ENCODE measurements around the gene ELOVL6. TPM values are rescaled to one million over a fixed set of nuclear protein-coding genes. Genes with fewer than 3 reads are reported as not detected.

ELOVL6 gene
- total RNA-seq, 1 donor from 2014 or later = 25.5 TPM

DNA sequence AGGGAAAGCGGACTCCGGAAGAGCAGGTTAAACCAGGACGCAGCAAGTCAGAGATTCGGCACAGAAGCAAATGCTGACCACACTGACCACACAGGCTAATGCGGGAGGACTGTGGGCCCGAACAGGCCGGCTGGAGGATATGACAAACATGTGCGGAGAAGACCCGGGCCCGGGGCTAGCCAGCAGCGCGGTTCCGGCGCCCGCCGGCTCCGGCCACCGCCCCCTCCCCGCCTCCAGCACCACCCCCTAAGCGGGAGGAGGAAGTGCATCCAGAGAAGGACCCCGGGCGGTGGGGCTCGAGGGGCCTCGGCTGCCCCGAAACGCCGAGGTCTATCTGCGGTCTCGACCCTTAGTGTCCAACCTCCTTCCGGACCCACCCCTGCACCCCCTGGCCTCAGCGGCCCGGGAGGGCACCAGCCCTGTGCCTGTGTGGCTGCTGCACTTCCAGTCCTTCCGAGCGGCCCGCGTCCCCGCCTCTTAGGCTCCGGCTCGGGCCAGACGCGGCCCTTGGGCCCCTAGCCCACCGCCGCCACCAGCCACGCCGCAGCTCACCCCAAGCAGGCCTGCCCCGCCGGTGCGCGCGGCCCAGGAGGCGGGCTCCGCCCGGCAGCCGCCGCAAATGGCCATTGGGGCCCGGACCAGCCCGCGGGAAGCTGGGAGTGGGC is 2.1 kb downstream of the ELOVL6 start:
- no peaks in the 10 kb centered on the region for H3K36me3 Mint-ChIP-seq (ENCODE audit: low read depth, unreplicated experiment)
- peak overlapping the region; percentile 90 for H3K9ac ChIP-seq (ENCODE audit: low read length)
- peak overlapping the region; percentile 99 for H3K4me2 ChIP-seq (ENCODE audit: low read length)
- H3K4me1 Mint-ChIP-seq (ENCODE audit: low read depth, unreplicated experiment) = peaks cover 19% of the 10 kb centered on the region
- H3K27ac ChIP-seq (ENCODE audit: low read depth, low read length) = peak overlapping the region; percentile 69
- H3K36me3 ChIP-seq (ENCODE audit: insufficient read depth, low read length) = no peaks in the 10 kb centered on the region
- TF ChIP-seq, protein P1, sequence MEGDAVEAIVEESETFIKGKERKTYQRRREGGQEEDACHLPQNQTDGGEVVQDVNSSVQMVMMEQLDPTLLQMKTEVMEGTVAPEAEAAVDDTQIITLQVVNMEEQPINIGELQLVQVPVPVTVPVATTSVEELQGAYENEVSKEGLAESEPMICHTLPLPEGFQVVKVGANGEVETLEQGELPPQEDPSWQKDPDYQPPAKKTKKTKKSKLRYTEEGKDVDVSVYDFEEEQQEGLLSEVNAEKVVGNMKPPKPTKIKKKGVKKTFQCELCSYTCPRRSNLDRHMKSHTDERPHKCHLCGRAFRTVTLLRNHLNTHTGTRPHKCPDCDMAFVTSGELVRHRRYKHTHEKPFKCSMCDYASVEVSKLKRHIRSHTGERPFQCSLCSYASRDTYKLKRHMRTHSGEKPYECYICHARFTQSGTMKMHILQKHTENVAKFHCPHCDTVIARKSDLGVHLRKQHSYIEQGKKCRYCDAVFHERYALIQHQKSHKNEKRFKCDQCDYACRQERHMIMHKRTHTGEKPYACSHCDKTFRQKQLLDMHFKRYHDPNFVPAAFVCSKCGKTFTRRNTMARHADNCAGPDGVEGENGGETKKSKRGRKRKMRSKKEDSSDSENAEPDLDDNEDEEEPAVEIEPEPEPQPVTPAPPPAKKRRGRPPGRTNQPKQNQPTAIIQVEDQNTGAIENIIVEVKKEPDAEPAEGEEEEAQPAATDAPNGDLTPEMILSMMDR (IDR thresholded peaks at IDR 0.05; ENCODE audit: insufficient read depth, low read depth, low read length) = no peak
- TF ChIP-seq EZH2 (IDR thresholded peaks at IDR 0.05; ENCODE audit: insufficient read depth, low read length) = no peak
- peaks cover 19% of the 10 kb centered on the region for H3K4me1 ChIP-seq (ENCODE audit: insufficient read depth, low read length)
- peak overlapping the region; percentile 88 for H3K4me3 ChIP-seq (ENCODE audit: insufficient read depth, low read depth, low read length)
- DNase-seq (ENCODE audit: low read depth) = no peak
- H3K9me3 ChIP-seq (ENCODE audit: insufficient read depth, low read depth, low read length) = no peaks in the 10 kb centered on the region
- peaks cover 48% of the 10 kb centered on the region for H3K79me2 ChIP-seq (ENCODE audit: insufficient read depth, low read length)
- peak overlapping the region; percentile 31 for H3K27ac Mint-ChIP-seq (ENCODE audit: unreplicated experiment)
- peak overlapping the region; percentile 90 for H3K4me3 Mint-ChIP-seq (ENCODE audit: unreplicated experiment)
- H2AFZ ChIP-seq (ENCODE audit: low read depth, low read length) = peak overlapping the region; percentile 93
- no peaks in the 10 kb centered on the region for H3K9me3 Mint-ChIP-seq (ENCODE audit: unreplicated experiment)
- H3K27me3 ChIP-seq (ENCODE audit: insufficient read depth, low read length) = no peaks in the 10 kb centered on the region
- H4K20me1 ChIP-seq (ENCODE audit: insufficient read depth, low read length) = no peaks in the 10 kb centered on the region
- H3K27me3 Mint-ChIP-seq (ENCODE audit: low read depth, unreplicated experiment) = no peaks in the 10 kb centered on the region
- no peak for FAIRE-seq

- no peaks in the 10 kb centered on the region for H3K9me3 ChIP-seq (ENCODE audit: insufficient read depth, low read depth, low read length)
- FAIRE-seq (no peak), DNase-seq (ENCODE audit: low read depth) (no peak)
- no peaks in the 10 kb centered on the region for H3K36me3 ChIP-seq (ENCODE audit: insufficient read depth, low read length)
- TF ChIP-seq, protein P1 (IDR thresholded peaks at IDR 0.05; ENCODE audit: insufficient read depth, low read depth, low read length) = no peak
- TF ChIP-seq EZH2 (IDR thresholded peaks at IDR 0.05; ENCODE audit: insufficient read depth, low read length) = no peak
- H3K27me3 ChIP-seq (ENCODE audit: insufficient read depth, low read length) = no peaks in the 10 kb centered on the region
- Mint-ChIP-seq H3K4me1 (ENCODE audit: low read depth, unreplicated experiment) (peaks cover 19% of the 10 kb centered on the region), H3K36me3 (ENCODE audit: low read depth, unreplicated experiment) (no peaks in the 10 kb centered on the region), H3K9me3 (ENCODE audit: unreplicated experiment) (no peaks in the 10 kb centered on the region), H3K27me3 (ENCODE audit: low read depth, unreplicated experiment) (no peaks in the 10 kb centered on the region), H3K27ac (ENCODE audit: unreplicated experiment) (peak overlapping the region; percentile 31), H3K4me3 (ENCODE audit: unreplicated experiment) (peak overlapping the region; percentile 90)
- H4K20me1 ChIP-seq (ENCODE audit: insufficient read depth, low read length) = no peaks in the 10 kb centered on the region
- peak overlapping the region; percentile 93 for H2AFZ ChIP-seq (ENCODE audit: low read depth, low read length)
- H3K27ac ChIP-seq (ENCODE audit: low read depth, low read length) = peak overlapping the region; percentile 69
- H3K4me1 ChIP-seq (ENCODE audit: insufficient read depth, low read length) = peaks cover 19% of the 10 kb centered on the region
- peaks cover 55% of the 10 kb centered on the region for H3K79me2 ChIP-seq (ENCODE audit: insufficient read depth, low read length)
- H3K4me3 ChIP-seq (ENCODE audit: insufficient read depth, low read depth, low read length) = peak overlapping the region; percentile 88
- H3K4me2 ChIP-seq (ENCODE audit: low read length) = peak overlapping the region; percentile 99
- peak overlapping the region; percentile 90 for H3K9ac ChIP-seq (ENCODE audit: low read length)
These were observed 2.7 kb downstream of the ELOVL6 start for GRCh38 chr4:110195561-110196205.
